H9 (cell line): ENCODE measurements around the gene BHLHE41. TPM values are rescaled to one million over a fixed set of nuclear protein-coding genes. Genes with fewer than 3 reads are reported as not detected.
A peak's percentile ranks its signal among the peaks of the same experiment; 100 is the strongest.

ENCODE experiments used
- DNase-seq: peaks from one replicate; pipeline ENCODE4 v3.0.0-alpha.2; 2017
- H2AFZ ChIP-seq: one replicate; pipeline ENCODE4 v1.6.1; 2013; ENCODE audit warnings: mild to moderate bottlenecking, low read length, control low read depth, moderate library complexity
- H2AK5ac ChIP-seq: 2 replicates; pipeline ENCODE4 v1.6.1; 2013; ENCODE audit warnings: low read length, control low read depth, mixed read lengths; ENCODE audit not compliant: insufficient read length
- H2BK120ac ChIP-seq: one replicate; pipeline ENCODE4 v1.6.1; 2013; ENCODE audit warnings: low read depth, mild to moderate bottlenecking, low read length, control low read depth, inconsistent platforms; ENCODE audit not compliant: poor library complexity, severe bottlenecking
- H2BK12ac ChIP-seq: 2 replicates; pipeline ENCODE4 v1.6.1; 2013; ENCODE audit warnings: low read length, control low read depth, mixed read lengths, low read depth; ENCODE audit not compliant: insufficient read length
- H2BK15ac ChIP-seq: 2 replicates; pipeline ENCODE4 v1.6.1; 2013; ENCODE audit warnings: low read depth, low read length, control low read depth
- H2BK20ac ChIP-seq: one replicate; pipeline ENCODE4 v1.6.1; 2013; ENCODE audit warnings: low read depth, mild to moderate bottlenecking, low read length, control low read depth, inconsistent platforms; ENCODE audit not compliant: poor library complexity, severe bottlenecking
- H2BK5ac ChIP-seq: 2 replicates; pipeline ENCODE4 v1.6.1; 2013; ENCODE audit warnings: low read length, control low read depth, mixed read lengths; ENCODE audit not compliant: insufficient read length
- H3K14ac ChIP-seq: 2 replicates; pipeline ENCODE4 v1.6.1; 2013; ENCODE audit warnings: low read length, control low read depth; ENCODE audit not compliant: insufficient read depth
- H3K18ac ChIP-seq: 2 replicates; pipeline ENCODE4 v1.6.1; 2013; ENCODE audit warnings: low read depth, mild to moderate bottlenecking, mixed read lengths, low read length, control low read depth; ENCODE audit not compliant: insufficient read length
- H3K23ac ChIP-seq: 2 replicates; pipeline ENCODE4 v1.6.1; 2013; ENCODE audit warnings: low read length, control low read depth, mixed read lengths, low read depth; ENCODE audit not compliant: insufficient read length
- H3K23me2 ChIP-seq: 2 replicates; pipeline ENCODE4 v1.6.1; 2013; ENCODE audit warnings: low read depth, mild to moderate bottlenecking, mixed read lengths, low read length, control low read depth; ENCODE audit not compliant: insufficient read length, poor library complexity, severe bottlenecking
- H3K27ac ChIP-seq: 2 replicates; pipeline ENCODE4 v1.5.1; 2013; ENCODE audit warnings: low read length, control low read depth, mixed read lengths, low read depth; ENCODE audit not compliant: insufficient read length
- H3K27me3 ChIP-seq: 2 replicates; pipeline ENCODE4 v1.6.1; 2013; ENCODE audit warnings: low read length, control low read depth, inconsistent platforms; ENCODE audit not compliant: insufficient read depth
- H3K4ac ChIP-seq: 2 replicates; pipeline ENCODE4 v1.6.1; 2013; ENCODE audit warnings: low read depth, mild to moderate bottlenecking, control low read depth, inconsistent platforms, low read length, moderate library complexity
- H3K4me1 ChIP-seq: 2 replicates; pipeline ENCODE4 v1.6.1; 2013; ENCODE audit warnings: low read length, control low read depth, inconsistent platforms; ENCODE audit not compliant: insufficient read depth
- H3K4me2 ChIP-seq: 2 replicates; pipeline ENCODE4 v1.6.1; 2013; ENCODE audit warnings: low read length, control low read depth, mixed read lengths; ENCODE audit not compliant: insufficient read length, insufficient read depth
- H3K56ac ChIP-seq: 2 replicates; pipeline ENCODE4 v1.6.1; 2013; ENCODE audit warnings: low read depth, mild to moderate bottlenecking, mixed read lengths, low read length, control low read depth; ENCODE audit not compliant: insufficient read length
- H3K79me1 ChIP-seq: 2 replicates; pipeline ENCODE4 v1.6.1; 2013; ENCODE audit warnings: low read depth, mild to moderate bottlenecking, moderate library complexity, low read length, control low read depth, inconsistent platforms; ENCODE audit not compliant: insufficient read depth, poor library complexity, severe bottlenecking
- H3K79me2 ChIP-seq: 2 replicates; pipeline ENCODE4 v1.6.1; 2013; ENCODE audit warnings: low read length, control low read depth, inconsistent platforms; ENCODE audit not compliant: insufficient read depth
- H3K9ac ChIP-seq: 2 replicates; pipeline ENCODE4 v1.6.1; 2013; ENCODE audit warnings: low read length, control low read depth, mixed read lengths; ENCODE audit not compliant: insufficient read length; ENCODE audit errors: extremely low read depth
- H3K9me3 ChIP-seq: one replicate; pipeline ENCODE4 v1.6.1; 2013; ENCODE audit warnings: low read depth, low read length, inconsistent platforms; ENCODE audit not compliant: control insufficient read depth
- H3T11ph ChIP-seq: one replicate; pipeline ENCODE4 v1.6.1; 2013; ENCODE audit warnings: mild to moderate bottlenecking, low read length, control low read depth, inconsistent platforms
- H4K20me1 ChIP-seq: one replicate; pipeline ENCODE4 v1.6.1; 2013; ENCODE audit not compliant: control insufficient read depth, insufficient read length, insufficient read depth
- H4K5ac ChIP-seq: 2 replicates; pipeline ENCODE4 v1.6.1; 2013; ENCODE audit warnings: low read depth, mild to moderate bottlenecking, mixed read lengths, low read length, control low read depth; ENCODE audit not compliant: insufficient read length
- H4K8ac ChIP-seq: replicated peaks from 2 replicates; pipeline ENCODE4 v1.6.1; 2013; ENCODE audit warnings: low read length, control low read depth, mixed read lengths, low read depth; ENCODE audit not compliant: insufficient read length
- H4K91ac ChIP-seq: 2 replicates; pipeline ENCODE4 v1.6.1; 2013; ENCODE audit warnings: low read depth, mild to moderate bottlenecking, moderate library complexity, mixed read lengths, low read length, control low read depth; ENCODE audit not compliant: insufficient read length
- H3K27ac Mint-ChIP-seq, 3 experiments: 2 replicates in 2 of 3; 3 replicates in 1 of 3; pipeline ENCODE4 v1.8.0; 2020 to 2021; ENCODE audit warnings: mixed read lengths in 3 of 3, mild to moderate bottlenecking in 1 of 3, moderate library complexity in 1 of 3
- H3K27me3 Mint-ChIP-seq: 2 replicates; pipeline ENCODE4 v1.8.0; 2021; ENCODE audit warnings: low read depth, mild to moderate bottlenecking, moderate library complexity, mixed read lengths
- H3K36me3 Mint-ChIP-seq, 3 experiments: 2 replicates in 2 of 3; 3 replicates in 1 of 3; pipeline ENCODE4 v1.8.0; 2020 to 2021; ENCODE audit warnings: low read depth in 3 of 3, mixed read lengths in 3 of 3; ENCODE audit not compliant: insufficient read depth in 1 of 3
- H3K4me1 Mint-ChIP-seq, 2 experiments: 2 replicates each; pipeline ENCODE4 v1.8.0; 2020; ENCODE audit warnings: mixed read lengths in 2 of 2
- H3K4me3 Mint-ChIP-seq, 2 experiments: 2 replicates in 1 of 2; 3 replicates in 1 of 2; pipeline ENCODE4 v1.8.0; 2020 to 2021; ENCODE audit warnings: mild to moderate bottlenecking in 2 of 2, mixed read lengths in 2 of 2, moderate library complexity in 1 of 2
- H3K9me3 Mint-ChIP-seq, 2 experiments: 2 replicates in 1 of 2; 3 replicates in 1 of 2; pipeline ENCODE4 v1.8.0; 2020; ENCODE audit warnings: mild to moderate bottlenecking in 2 of 2, mixed read lengths in 2 of 2, moderate library complexity in 1 of 2
- whole genome bisulfite sequencing: extraction: QIAGEN DNeasy Blood & Tissue Kit; methylation state at CpG from one replicate; pipeline ENCODE4 v1.1.7; 2013; ENCODE audit warnings: missing lambda C conversion rate, low lambda C conversion rate, mixed read lengths; ENCODE audit not compliant: insufficient read length; ENCODE audit errors: extremely low coverage; 5-methylcytosine and 5-hydroxymethylcytosine counted together
- total RNA-seq: library from RNA; stranded (reverse); gene quantifications from 2 replicates; pipeline ENCODE4 v1.2.1, GENCODE V29; 2021
- TF ChIP-seq, protein P1 (sequence below): fragments of 200-600 bp; sonication (generic); conservative IDR thresholded peaks from 3 replicates; pipeline ENCODE4 v1.8.0; 2021; ENCODE audit warnings: antibody characterized with exemption, mild to moderate bottlenecking

The BHLHE41 gene
- total RNA-seq, 1 experiment from 2014 or later: 0.33 TPM

DNA sequence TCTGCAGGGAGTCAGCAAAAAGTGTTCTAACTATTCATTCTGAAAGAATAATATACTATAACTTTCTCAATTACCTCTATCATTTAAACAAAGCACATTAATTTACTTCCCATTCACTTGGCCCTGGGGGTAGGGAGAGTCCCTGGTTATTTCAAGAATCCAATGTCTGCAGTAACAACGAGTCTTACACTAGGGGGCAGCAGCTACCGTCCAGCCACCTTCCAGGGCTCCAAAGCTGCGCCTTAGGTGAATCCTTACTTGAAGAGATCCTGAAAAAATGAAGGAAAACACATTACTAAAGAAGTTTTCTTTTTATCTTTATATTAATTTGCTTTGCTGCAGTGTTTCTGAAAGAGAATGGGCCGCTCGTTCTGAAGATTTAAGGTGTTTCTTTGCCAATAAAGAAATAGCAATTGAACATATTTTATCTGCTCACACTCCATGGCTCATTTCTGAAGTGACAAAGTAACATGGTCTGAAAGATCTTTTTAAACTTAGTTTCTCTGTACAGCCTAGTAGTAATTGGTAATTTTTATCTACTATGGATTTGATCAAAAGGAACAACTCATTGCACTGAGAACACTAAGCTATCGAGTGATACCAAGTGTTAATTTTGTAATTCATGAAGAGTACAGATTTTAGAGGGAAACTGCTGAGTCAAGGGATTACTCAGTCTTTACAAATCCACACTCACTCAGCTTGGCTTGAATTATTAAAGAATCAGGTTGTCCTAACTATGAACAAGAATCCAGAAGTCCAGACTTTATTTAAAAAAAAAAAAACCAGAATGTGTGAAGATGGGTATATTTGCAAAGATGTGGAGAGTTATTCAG, 27.6 kb downstream of the BHLHE41 start:
- H3K79me2 ChIP-seq: no peaks in the 10 kb centered on the region
- H3K9me3 ChIP-seq: no peaks in the 10 kb centered on the region
- no peak overlapping the region for H3K23ac ChIP-seq
- H3K4me1 ChIP-seq: no peaks in the 10 kb centered on the region
- no peak overlapping the region for H3K18ac ChIP-seq
- no peak overlapping the region for H3K14ac ChIP-seq
- no peaks in the 10 kb centered on the region for H3K79me1 ChIP-seq
- H2BK12ac ChIP-seq: no peak overlapping the region
- H3K23me2 ChIP-seq: no peaks in the 10 kb centered on the region
- no peak overlapping the region for H2BK15ac ChIP-seq
- WGBS: no CpG with 5 or more reads among the region's 6 CpGs
- Mint-ChIP-seq H3K9me3 (no peaks in the 10 kb centered on the region), H3K27me3 (peaks cover 1% of the 10 kb centered on the region; the same call in 1 of the 2 replicates), H3K27ac (no peak overlapping the region), H3K4me1 (peaks cover 7 to 8% of the 10 kb centered on the region in 2 experiments), H3K4me3 (no peak overlapping the region), H3K36me3 (no peaks in the 10 kb centered on the region)
- H2AFZ ChIP-seq: no peak overlapping the region
- no peak overlapping the region for H3K4ac ChIP-seq
- H3T11ph ChIP-seq: no peak overlapping the region
- no peak overlapping the region for H2AK5ac ChIP-seq
- H3K27ac ChIP-seq: no peak overlapping the region
- no peaks in the 10 kb centered on the region for H3K27me3 ChIP-seq
- no peak overlapping the region for H4K5ac ChIP-seq
- no peak overlapping the region for H3K9ac ChIP-seq
- TF ChIP-seq, protein P1, sequence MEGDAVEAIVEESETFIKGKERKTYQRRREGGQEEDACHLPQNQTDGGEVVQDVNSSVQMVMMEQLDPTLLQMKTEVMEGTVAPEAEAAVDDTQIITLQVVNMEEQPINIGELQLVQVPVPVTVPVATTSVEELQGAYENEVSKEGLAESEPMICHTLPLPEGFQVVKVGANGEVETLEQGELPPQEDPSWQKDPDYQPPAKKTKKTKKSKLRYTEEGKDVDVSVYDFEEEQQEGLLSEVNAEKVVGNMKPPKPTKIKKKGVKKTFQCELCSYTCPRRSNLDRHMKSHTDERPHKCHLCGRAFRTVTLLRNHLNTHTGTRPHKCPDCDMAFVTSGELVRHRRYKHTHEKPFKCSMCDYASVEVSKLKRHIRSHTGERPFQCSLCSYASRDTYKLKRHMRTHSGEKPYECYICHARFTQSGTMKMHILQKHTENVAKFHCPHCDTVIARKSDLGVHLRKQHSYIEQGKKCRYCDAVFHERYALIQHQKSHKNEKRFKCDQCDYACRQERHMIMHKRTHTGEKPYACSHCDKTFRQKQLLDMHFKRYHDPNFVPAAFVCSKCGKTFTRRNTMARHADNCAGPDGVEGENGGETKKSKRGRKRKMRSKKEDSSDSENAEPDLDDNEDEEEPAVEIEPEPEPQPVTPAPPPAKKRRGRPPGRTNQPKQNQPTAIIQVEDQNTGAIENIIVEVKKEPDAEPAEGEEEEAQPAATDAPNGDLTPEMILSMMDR: peak; percentile 98
- H4K20me1 ChIP-seq: no peaks in the 10 kb centered on the region
- H2BK5ac ChIP-seq: no peak overlapping the region
- H4K8ac ChIP-seq: no peak overlapping the region
- no peak overlapping the region for H2BK20ac ChIP-seq
- DNase-seq: peak; percentile 80
- H4K91ac ChIP-seq: no peak overlapping the region
- H3K56ac ChIP-seq: no peak overlapping the region
- H2BK120ac ChIP-seq: no peak overlapping the region
- H3K4me2 ChIP-seq: no peak overlapping the region
